Measurements from ENCODE around the gene KCNIP4. TPM values are rescaled to one million over a fixed set of nuclear protein-coding genes. Genes with fewer than 3 reads are reported as not detected.

KCNIP4 gene
- total and polyA plus RNA-seq, 2 of the 8 experiments (the other 6 are each of a cell fraction or from before 2014, with no cell fraction given): 0.06 TPM; not detected in 1

- no peak for TF ChIP-seq CHD7 (IDR thresholded peaks at IDR 0.05; ENCODE audit: insufficient replicate concordance, low read length)
- TF ChIP-seq KDM4A (IDR thresholded peaks at IDR 0.05; ENCODE audit: low read depth, low read length, severe bottlenecking): no peak
- no peak for TF ChIP-seq NRF1 (IDR thresholded peaks at IDR 0.05; ENCODE audit: low read depth, low read length)
- TF ChIP-seq TBP (IDR thresholded peaks at IDR 0.05; ENCODE audit: low read depth, low read length): no peak
These were observed 937.5 kb downstream of the KCNIP4 start (continued) for GRCh38 chr4:21011106-21011505.

Measured in H1 (cell line).